Measurements from ENCODE around the gene S100A12. TPM values are rescaled to one million over a fixed set of nuclear protein-coding genes. Genes with fewer than 3 reads are reported as not detected.

S100A12 gene
- total and polyA plus RNA-seq, 2 donors (not counting 3 experiments of a cell fraction or from before 2014, with no cell fraction given): not detected

DNA sequence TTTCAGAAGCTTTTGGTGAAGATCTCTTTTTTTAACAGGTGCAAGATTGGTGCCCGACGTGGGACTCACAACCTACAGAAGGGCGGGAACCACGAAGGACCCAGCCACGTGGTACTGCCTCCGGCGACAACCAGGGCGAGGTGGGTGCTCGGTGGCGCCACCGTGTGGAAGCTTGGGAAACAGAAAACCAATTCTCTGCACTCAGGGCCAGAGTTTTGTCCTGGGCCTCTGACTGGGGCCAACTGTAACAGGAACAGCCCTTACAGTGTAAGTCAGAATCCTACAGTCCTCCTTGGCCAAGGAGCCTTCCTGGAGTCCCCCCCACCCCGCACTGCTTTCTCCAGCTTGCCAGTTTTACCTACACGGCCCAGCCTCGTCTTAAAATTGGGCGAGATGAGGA is 29.3 kb upstream of the S100A12 start:
- Histone ChIP-seq H3K36me3 (ENCODE audit: control insufficient read depth in 2 of 2, extremely low read depth in 1 of 2, insufficient read depth in 2 of 2, low read length in 2 of 2) (no peaks in the 10 kb centered on the region), H3K27ac (ENCODE audit: insufficient read depth, low read depth, low read length) (no peak overlapping the region), H3K9me1 (replicated peaks; ENCODE audit: control insufficient read depth, extremely low read depth, insufficient read depth, low read length) (no peaks in the 10 kb centered on the region), H3K27me3 (ENCODE audit: control insufficient read depth in 2 of 2, insufficient read depth in 2 of 2, low read length in 2 of 2) (peaks cover 0 to 2% of the 10 kb centered on the region in 2 experiments), H3K79me2 (ENCODE audit: control insufficient read depth, insufficient read depth, low read length) (no peaks in the 10 kb centered on the region), H3K4me1 (ENCODE audit: control insufficient read depth, extremely low read depth, insufficient read depth, low read length) (no peaks in the 10 kb centered on the region), H3K4me3 (replicated peaks in 1 of 3; ENCODE audit: insufficient read depth in 1 of 3, low read depth in 1 of 3, low read length in 3 of 3) (no peak overlapping the region), H3K9ac (replicated peaks; ENCODE audit: extremely low read depth, insufficient read depth, low read length) (no peak overlapping the region), H4K20me1 (replicated peaks; ENCODE audit: control insufficient read depth, extremely low read depth, insufficient read depth, low read length) (no peaks in the 10 kb centered on the region), H3K4me2 (ENCODE audit: insufficient read depth, low read length) (no peak overlapping the region), H2AFZ (ENCODE audit: low read depth, low read length) (no peak overlapping the region), H3K9me3 (replicated peaks; ENCODE audit: control insufficient read depth, insufficient read depth, low read length) (no peaks in the 10 kb centered on the region)
- FAIRE-seq (peak; percentile 76), DNase-seq (ENCODE audit: low read depth, low spot score) (no peak)
- CTCF ChIA-PET: interaction anchor here (1.0 to 2.5 kb wide), 2 partner anchors 10 to 51 kb away, joined by 3 to 5 read pairs; no protein-coding TSS in a partner anchor
- dilution Hi-C loops (cut with MboI; ENCODE audit: extremely low pct_ligation_motif_present, low sequenced_read_pairs): no loop called here
- intact Hi-C loops (cut with micrococcal nuclease): loop anchor here (2.0 kb wide), 1 partner anchor 52 kb away; no protein-coding TSS in a partner anchor
- BruUV-seq (replicated peaks): no TSS peak
- POLR2A ChIA-PET: no interaction called here
- peak; percentile 54 for TF ChIP-seq MAX (IDR thresholded peaks at IDR 0.05; ENCODE audit: insufficient read depth, insufficient read length)
- TF ChIP-seq JUN (IDR thresholded peaks at IDR 0.05; ENCODE audit: borderline replicate concordance, insufficient read depth, insufficient read length, low read depth): no peak
- TF ChIP-seq POLR2AphosphoS5 (IDR thresholded peaks at IDR 0.05; ENCODE audit: insufficient read depth, low read depth, low read length): no peak
- no peak for TF ChIP-seq EZH2 (IDR thresholded peaks at IDR 0.05; ENCODE audit: borderline replicate concordance, low read depth, low read length, severe bottlenecking)
- no peak for TF ChIP-seq GATA2 (IDR thresholded peaks at IDR 0.05; ENCODE audit: insufficient read depth, insufficient read length, low read depth, low read length)
- TF ChIP-seq, protein P1, sequence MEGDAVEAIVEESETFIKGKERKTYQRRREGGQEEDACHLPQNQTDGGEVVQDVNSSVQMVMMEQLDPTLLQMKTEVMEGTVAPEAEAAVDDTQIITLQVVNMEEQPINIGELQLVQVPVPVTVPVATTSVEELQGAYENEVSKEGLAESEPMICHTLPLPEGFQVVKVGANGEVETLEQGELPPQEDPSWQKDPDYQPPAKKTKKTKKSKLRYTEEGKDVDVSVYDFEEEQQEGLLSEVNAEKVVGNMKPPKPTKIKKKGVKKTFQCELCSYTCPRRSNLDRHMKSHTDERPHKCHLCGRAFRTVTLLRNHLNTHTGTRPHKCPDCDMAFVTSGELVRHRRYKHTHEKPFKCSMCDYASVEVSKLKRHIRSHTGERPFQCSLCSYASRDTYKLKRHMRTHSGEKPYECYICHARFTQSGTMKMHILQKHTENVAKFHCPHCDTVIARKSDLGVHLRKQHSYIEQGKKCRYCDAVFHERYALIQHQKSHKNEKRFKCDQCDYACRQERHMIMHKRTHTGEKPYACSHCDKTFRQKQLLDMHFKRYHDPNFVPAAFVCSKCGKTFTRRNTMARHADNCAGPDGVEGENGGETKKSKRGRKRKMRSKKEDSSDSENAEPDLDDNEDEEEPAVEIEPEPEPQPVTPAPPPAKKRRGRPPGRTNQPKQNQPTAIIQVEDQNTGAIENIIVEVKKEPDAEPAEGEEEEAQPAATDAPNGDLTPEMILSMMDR (IDR thresholded peaks at IDR 0.05; ENCODE audit: extremely low read depth in 1 of 2, insufficient read depth in 1 of 2, low read depth in 1 of 2, low read length in 2 of 2): peak; percentile 43 to 50
